MCF 10A (cell line): ENCODE measurements around the gene NRG3. TPM values are rescaled to one million over a fixed set of nuclear protein-coding genes. Genes with fewer than 3 reads are reported as not detected.

Experiments used
- BruUV-seq: library from RNA; stranded (reverse); fragments of 400-500 nt; replicated peaks from 2 replicates; lab custom pipeline; 2021; lab: Mats Ljungman, UMichigan
- CTCF ChIA-PET: fragments of 300-600 bp; sonication (Branson Sonifier 250); formaldehyde crosslinking; extraction: SDS; loops from one replicate; lab custom pipeline; 2021; ENCODE audit warnings: antibody characterized with exemption, inconsistent platforms; lab: Yijun Ruan, JAX
- POLR2A ChIA-PET: fragments of 300-600, 350-650 bp; sonication (Branson Sonifier 250); formaldehyde crosslinking; extraction: SDS; loops from one replicate; lab custom pipeline; 2020; ENCODE audit warnings: antibody characterized with exemption, inconsistent platforms; lab: Yijun Ruan, JAX
- DNase-seq: peaks from one replicate; pipeline ENCODE4 v3.0.0-alpha.2; 2018; ENCODE audit not compliant: unreplicated experiment
- H3K27ac Mint-ChIP-seq: one replicate; pipeline ENCODE4 v1.8.0; 2022; ENCODE audit warnings: mild to moderate bottlenecking, low read depth, mixed read lengths; ENCODE audit not compliant: unreplicated experiment
- H3K27me3 Mint-ChIP-seq: one replicate; pipeline ENCODE4 v1.8.0; 2022; ENCODE audit warnings: mixed read lengths; ENCODE audit not compliant: insufficient read depth, unreplicated experiment
- H3K36me3 Mint-ChIP-seq: one replicate; pipeline ENCODE4 v1.8.0; 2022; ENCODE audit warnings: mild to moderate bottlenecking, moderate library complexity, mixed read lengths; ENCODE audit not compliant: insufficient read depth, unreplicated experiment
- H3K4me1 Mint-ChIP-seq: one replicate; pipeline ENCODE4 v1.8.0; 2022; ENCODE audit warnings: mixed read lengths; ENCODE audit not compliant: insufficient read depth, unreplicated experiment
- H3K4me3 Mint-ChIP-seq: one replicate; pipeline ENCODE4 v1.8.0; 2022; ENCODE audit warnings: mild to moderate bottlenecking, moderate library complexity, mixed read lengths; ENCODE audit not compliant: unreplicated experiment
- H3K9me3 Mint-ChIP-seq: one replicate; pipeline ENCODE4 v1.8.0; 2022; ENCODE audit warnings: mixed read lengths; ENCODE audit not compliant: unreplicated experiment
- CTCF ChIP-seq: fragments of 200-600 bp; IDR thresholded peaks from one replicate; pipeline ENCODE4 v1.8.0; 2022; ENCODE audit warnings: antibody characterized with exemption, mild to moderate bottlenecking; ENCODE audit not compliant: unreplicated experiment
- intact Hi-C: fragments of 100-400 bp; cut with micrococcal nuclease; formaldehyde crosslinking; loops from 2 replicates; pipeline ENCODE4 v1.14.1; 2022
- total RNA-seq: library from RNA; stranded (reverse); gene quantifications from 2 replicates; pipeline ENCODE4 v1.2.3, GENCODE V29; 2022

Gene NRG3
- total RNA-seq, 1 experiment from 2014 or later = not detected

- no peak overlapping the region for H3K27ac Mint-ChIP-seq
- no peaks in the 10 kb centered on the region for H3K27me3 Mint-ChIP-seq
- H3K4me1 Mint-ChIP-seq = no peaks in the 10 kb centered on the region
- H3K36me3 Mint-ChIP-seq = no peaks in the 10 kb centered on the region
- ChIA-PET POLR2A (no interaction called here), CTCF (no interaction called here)
- TF ChIP-seq CTCF = no peak
- H3K9me3 Mint-ChIP-seq = no peaks in the 10 kb centered on the region
- intact Hi-C loops = no loop called here
- no peak overlapping the region for H3K4me3 Mint-ChIP-seq
- no peak for DNase-seq
- no TSS peak for BruUV-seq
Observed at GRCh38 chr10:82420001-82420400, 545.0 kb downstream of the NRG3 start.

GRCh38 chr10:82429302-82429701, 554.3 kb downstream of the NRG3 start:
- peaks cover 18% of the 10 kb centered on the region for H3K9me3 Mint-ChIP-seq
- no TSS peak for BruUV-seq
- no peak overlapping the region for H3K27ac Mint-ChIP-seq
- DNase-seq = no peak
- no peak for TF ChIP-seq CTCF
- H3K4me3 Mint-ChIP-seq = no peak overlapping the region
- ChIA-PET CTCF (no interaction called here), POLR2A (interaction anchor here (0.5 kb wide), 1 partner anchor 124 kb away, joined by 4 read pairs; no protein-coding TSS in a partner anchor)
- H3K27me3 Mint-ChIP-seq = no peaks in the 10 kb centered on the region
- H3K4me1 Mint-ChIP-seq = no peaks in the 10 kb centered on the region
- no peaks in the 10 kb centered on the region for H3K36me3 Mint-ChIP-seq
- intact Hi-C loops = no loop called here

GRCh38 chr10:82438277-82438676, 563.3 kb downstream of the NRG3 start:
- no peaks in the 10 kb centered on the region for H3K27me3 Mint-ChIP-seq
- TF ChIP-seq CTCF = no peak
- no TSS peak for BruUV-seq
- intact Hi-C loops = no loop called here
- DNase-seq = no peak
- no peak overlapping the region for H3K27ac Mint-ChIP-seq
- no peaks in the 10 kb centered on the region for H3K36me3 Mint-ChIP-seq
- POLR2A ChIA-PET = no interaction called here
- no peaks in the 10 kb centered on the region for H3K9me3 Mint-ChIP-seq
- peaks cover 5% of the 10 kb centered on the region for H3K4me1 Mint-ChIP-seq
- H3K4me3 Mint-ChIP-seq = no peak overlapping the region
- CTCF ChIA-PET = no interaction called here

GRCh38 chr10:82440775-82441174, 565.8 kb downstream of the NRG3 start:
- Mint-ChIP-seq H3K9me3 (no peaks in the 10 kb centered on the region), H3K27me3 (no peaks in the 10 kb centered on the region), H3K27ac (no peak overlapping the region), H3K4me1 (peaks cover 5% of the 10 kb centered on the region), H3K4me3 (no peak overlapping the region), H3K36me3 (no peaks in the 10 kb centered on the region)
- DNase-seq = peak; percentile 6
- POLR2A ChIA-PET = interaction anchor here (0.6 to 1.4 kb wide), 4 partner anchors 22 to 1498 kb away, joined by 3 to 4 read pairs (median 4); no protein-coding TSS in a partner anchor
- CTCF ChIA-PET = interaction anchor here (0.6 kb wide), 1 partner anchor 57 kb away, joined by 3 read pairs; no protein-coding TSS in a partner anchor
- TF ChIP-seq CTCF = no peak
- BruUV-seq = no TSS peak
- intact Hi-C loops = no loop called here
